ENCODE results near the gene SRR. TPM values are rescaled to one million over a fixed set of nuclear protein-coding genes. Genes with fewer than 3 reads are reported as not detected.

The SRR gene
- total RNA-seq, 2 donors from 2014 or later: 20.9 to 26.8 TPM

DNA sequence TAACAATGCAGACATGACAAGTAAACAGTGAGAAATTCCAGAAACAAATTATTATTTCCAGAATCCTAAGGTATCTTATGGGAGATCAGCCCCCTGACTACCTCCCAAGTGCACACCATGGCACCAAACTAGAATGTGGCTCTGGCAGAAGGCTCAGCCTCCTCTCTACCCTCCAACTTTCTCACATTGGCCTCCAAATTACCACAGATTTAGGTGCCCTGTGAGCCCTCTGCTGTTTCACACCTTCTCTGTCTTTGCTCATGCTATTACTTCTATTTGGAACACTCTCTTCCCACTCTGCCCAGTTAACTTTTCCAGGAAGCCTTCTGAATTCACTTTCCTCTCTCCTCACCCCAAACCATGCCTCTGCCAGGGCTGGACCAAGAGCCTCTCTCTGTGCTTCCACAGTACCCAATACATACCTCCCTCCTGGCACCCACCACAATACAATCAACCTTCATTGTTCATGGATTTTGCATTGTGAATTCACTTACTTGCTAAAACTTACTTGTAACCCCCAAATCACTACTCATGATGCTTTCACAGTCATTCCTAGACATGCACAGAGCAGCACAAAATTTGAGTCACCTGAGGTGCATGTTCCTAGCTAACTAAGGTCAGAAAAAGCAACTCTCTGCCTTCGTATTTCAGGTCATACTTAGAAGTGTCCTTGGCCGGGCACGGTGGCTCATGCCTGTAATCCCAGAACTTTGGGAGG lies 31.6 kb upstream of the SRR start:
- Mint-ChIP-seq H3K27ac (peak overlapping the region; percentile 92), H3K27me3 (ENCODE audit: low read depth) (no peaks in the 10 kb centered on the region), H3K4me1 (ENCODE audit: low read depth) (peaks cover 86% of the 10 kb centered on the region), H3K9me3 (no peaks in the 10 kb centered on the region), H3K36me3 (ENCODE audit: insufficient read depth in 2 of 2) (peaks cover 5 to 15% of the 10 kb centered on the region in 2 donors), H3K4me3 (peak overlapping the region; percentile 78)
- peak; percentile 47 to 48 for DNase-seq
- ATAC-seq (replicated peaks in 1 of 2): peak; percentile 91 to 95

DNA sequence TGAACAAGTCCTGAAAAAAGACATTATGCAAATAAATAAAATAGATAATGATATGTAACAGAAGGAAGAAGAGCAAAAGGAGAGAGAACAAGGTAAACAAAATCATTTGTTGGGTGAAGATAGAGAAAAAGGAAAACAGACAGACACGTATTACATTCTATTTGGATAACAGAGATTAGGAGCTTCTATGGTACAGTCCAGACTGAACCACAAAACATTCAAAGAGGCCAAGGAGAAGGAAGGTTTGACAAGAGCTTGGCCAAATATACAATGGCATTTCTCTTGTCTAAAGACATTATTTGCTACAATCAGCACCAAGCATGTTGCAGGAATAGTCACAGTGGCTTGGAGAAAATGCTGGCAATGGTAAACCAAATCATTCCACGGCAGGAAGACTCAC lies 29.3 kb upstream of the SRR start:
- H3K4me3 Mint-ChIP-seq: no peak overlapping the region
- no peaks in the 10 kb centered on the region for H3K9me3 Mint-ChIP-seq
- no peaks in the 10 kb centered on the region for H3K27me3 Mint-ChIP-seq (ENCODE audit: low read depth)
- no peak for ATAC-seq (replicated peaks in 1 of 2)
- no peak for DNase-seq
- H3K36me3 Mint-ChIP-seq (ENCODE audit: insufficient read depth in 2 of 2): peaks cover 1 to 15% of the 10 kb centered on the region in 2 donors
- H3K4me1 Mint-ChIP-seq (ENCODE audit: low read depth): peaks cover 71% of the 10 kb centered on the region
- no peak overlapping the region for H3K27ac Mint-ChIP-seq

- H3K36me3 Mint-ChIP-seq (ENCODE audit: insufficient read depth in 2 of 2): peaks cover 6 to 13% of the 10 kb centered on the region in 2 donors
- no peak for DNase-seq
- peak; percentile 16 to 40 for ATAC-seq (replicated peaks in 1 of 2)
These were observed 28.0 kb upstream of the SRR start for GRCh38 chr17:2275722-2276121.

DNA sequence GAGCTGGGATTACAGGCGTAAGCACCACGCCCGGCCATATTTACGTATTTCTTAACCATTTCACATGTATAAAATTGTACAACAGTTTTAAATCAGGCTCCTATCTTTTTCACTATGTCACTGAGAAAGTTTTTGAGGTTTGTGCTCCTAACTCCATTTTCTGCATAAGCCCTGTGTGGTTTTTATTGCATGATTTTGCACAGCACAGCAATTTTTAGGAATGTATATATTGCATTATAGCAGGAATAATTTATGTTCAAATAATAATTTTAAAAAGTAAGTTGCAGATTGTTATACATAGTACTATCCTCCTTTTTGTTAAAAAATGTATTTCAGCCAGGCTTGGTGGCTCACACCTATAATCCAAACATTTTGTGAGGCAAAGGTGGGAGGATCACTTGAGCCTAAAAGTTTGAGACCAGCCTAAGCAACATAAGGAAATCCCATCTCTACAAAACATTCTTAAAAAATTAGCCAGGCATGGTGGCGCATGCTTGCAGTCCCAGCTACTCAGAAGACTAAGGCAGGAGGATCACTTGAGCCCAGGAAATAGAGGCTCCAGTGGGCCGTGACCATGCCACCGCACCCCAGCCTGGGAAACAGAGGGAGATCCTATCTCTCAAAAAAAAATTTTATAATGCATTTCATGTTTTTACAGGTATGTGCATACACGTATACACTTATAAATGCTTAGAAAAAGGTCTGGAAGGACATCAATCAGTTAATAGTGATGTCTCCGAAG lies 26.1 kb upstream of the SRR start:
- peaks cover 12 to 23% of the 10 kb centered on the region in 2 donors for H3K36me3 Mint-ChIP-seq (ENCODE audit: insufficient read depth in 2 of 2)
- peaks cover 67% of the 10 kb centered on the region for H3K4me1 Mint-ChIP-seq (ENCODE audit: low read depth)
- H3K27ac Mint-ChIP-seq: no peak overlapping the region

More at GRCh38 chr17:2275722-2276121, 28.0 kb upstream of the SRR start:
- Mint-ChIP-seq H3K9me3 (no peaks in the 10 kb centered on the region), H3K4me3 (peak overlapping the region; percentile 20 to 31), H3K27ac (no peak overlapping the region), H3K4me1 (ENCODE audit: low read depth) (peaks cover 63% of the 10 kb centered on the region), H3K27me3 (ENCODE audit: low read depth) (no peaks in the 10 kb centered on the region)

DNA sequence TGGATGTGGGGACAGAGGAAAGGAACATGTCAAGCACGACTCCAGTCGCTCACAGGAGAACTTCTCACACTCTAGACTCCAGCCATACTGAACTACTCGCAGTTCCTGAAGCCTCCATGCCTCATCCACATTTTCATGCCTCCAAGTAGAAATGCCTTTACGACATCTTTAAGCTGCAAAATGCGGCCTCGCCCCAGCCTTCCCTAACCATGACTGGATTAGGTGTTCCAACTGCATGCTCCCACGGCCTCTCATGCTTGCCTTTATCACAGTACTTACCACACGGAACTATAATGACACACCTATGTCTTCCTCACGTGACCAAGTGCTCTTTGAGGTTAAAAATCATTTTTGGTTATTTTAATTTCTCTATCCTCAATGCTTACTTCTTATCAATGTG lies 24.0 kb upstream of the SRR start:
- Mint-ChIP-seq H3K9me3 (no peaks in the 10 kb centered on the region), H3K27ac (peak overlapping the region; percentile 75), H3K4me3 (peak overlapping the region in 1 of 2 donors; percentile 46), H3K27me3 (ENCODE audit: low read depth) (no peaks in the 10 kb centered on the region), H3K4me1 (ENCODE audit: low read depth) (peaks cover 55% of the 10 kb centered on the region), H3K36me3 (ENCODE audit: insufficient read depth in 2 of 2) (peaks cover 12 to 29% of the 10 kb centered on the region in 2 donors)
- DNase-seq (no peak), ATAC-seq (replicated peaks in 1 of 2) (no peak)

More for the DNA sequence above, 26.1 kb upstream of the SRR start:
- Mint-ChIP-seq H3K4me3 (no peak overlapping the region), H3K9me3 (no peaks in the 10 kb centered on the region), H3K27me3 (ENCODE audit: low read depth) (no peaks in the 10 kb centered on the region)
- DNase-seq: no peak
- ATAC-seq (replicated peaks in 1 of 2): no peak

GRCh38 chr17:2282297-2282873 lies 21.4 kb upstream of the SRR start:
- peaks cover 11 to 29% of the 10 kb centered on the region in 2 donors for H3K36me3 Mint-ChIP-seq (ENCODE audit: insufficient read depth in 2 of 2)
- no peaks in the 10 kb centered on the region for H3K27me3 Mint-ChIP-seq (ENCODE audit: low read depth)
- peak overlapping the region in 1 of 2 donors; percentile 4 for H3K4me3 Mint-ChIP-seq
- ATAC-seq (replicated peaks in 1 of 2) (peak; percentile 49 to 69), DNase-seq (no peak)
- peaks cover 34% of the 10 kb centered on the region for H3K4me1 Mint-ChIP-seq (ENCODE audit: low read depth)
- H3K27ac Mint-ChIP-seq: peak overlapping the region; percentile 59
- no peaks in the 10 kb centered on the region for H3K9me3 Mint-ChIP-seq

DNA sequence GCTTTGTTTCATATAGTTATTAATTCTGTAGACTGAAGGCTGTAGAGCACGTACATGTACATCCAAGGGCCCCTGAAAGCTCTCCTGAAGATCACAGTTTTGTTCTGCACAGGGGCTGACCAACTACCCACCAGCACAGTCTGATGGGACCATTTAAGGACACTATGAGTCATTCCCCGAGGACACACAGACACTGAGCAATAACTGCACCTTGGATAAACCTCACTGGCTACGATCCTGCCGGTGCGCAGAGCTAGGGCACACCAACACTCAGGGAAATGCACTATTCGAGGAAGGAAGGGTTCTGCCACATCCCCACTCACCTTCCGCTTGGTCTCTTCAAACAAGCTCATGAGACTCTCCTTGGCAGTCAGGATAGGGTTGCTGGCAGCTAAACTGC lies 20.4 kb upstream of the SRR start:
- no peaks in the 10 kb centered on the region for H3K27me3 Mint-ChIP-seq (ENCODE audit: low read depth)
- H3K4me1 Mint-ChIP-seq (ENCODE audit: low read depth): peaks cover 34% of the 10 kb centered on the region
- no peak overlapping the region for H3K4me3 Mint-ChIP-seq
- H3K27ac Mint-ChIP-seq: no peak overlapping the region
- ATAC-seq (replicated peaks in 1 of 2) (no peak), DNase-seq (no peak)
- H3K36me3 Mint-ChIP-seq (ENCODE audit: insufficient read depth in 2 of 2): peaks cover 14 to 29% of the 10 kb centered on the region in 2 donors
- H3K9me3 Mint-ChIP-seq: no peaks in the 10 kb centered on the region

DNA sequence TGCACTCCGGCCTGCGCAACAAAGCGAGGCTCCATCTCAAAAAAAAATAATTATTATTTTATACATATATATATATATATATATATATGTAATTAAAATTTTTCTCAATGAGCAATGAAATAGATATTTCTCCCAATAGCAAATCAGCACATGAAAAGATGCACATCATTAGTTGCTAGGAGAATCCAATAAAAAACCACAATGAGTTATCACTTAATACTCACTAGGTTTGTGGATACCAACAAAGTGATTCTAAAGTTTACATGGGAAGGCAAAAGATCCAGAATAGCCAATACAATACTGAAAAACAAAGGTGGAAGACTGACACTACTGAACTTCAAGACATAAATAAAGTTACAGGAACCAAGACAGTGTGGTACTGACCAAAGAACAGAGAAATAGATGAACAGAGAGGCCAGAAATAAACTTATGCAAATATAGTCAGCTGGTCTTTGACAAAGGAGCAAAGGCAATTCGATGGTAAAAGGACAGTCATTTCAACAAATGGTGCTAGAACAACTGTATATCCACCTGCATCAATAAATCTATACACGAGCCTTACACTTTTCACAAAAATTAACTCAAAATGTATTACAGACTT lies 13.8 kb upstream of the SRR start:
- DNase-seq: no peak
- Mint-ChIP-seq H3K9me3 (no peaks in the 10 kb centered on the region), H3K4me1 (ENCODE audit: low read depth) (peaks cover 6% of the 10 kb centered on the region), H3K27ac (no peak overlapping the region), H3K36me3 (ENCODE audit: insufficient read depth in 2 of 2) (peaks cover 14 to 18% of the 10 kb centered on the region in 2 donors), H3K27me3 (ENCODE audit: low read depth) (no peaks in the 10 kb centered on the region), H3K4me3 (no peak overlapping the region)
- no peak for ATAC-seq (replicated peaks in 1 of 2)

DNA sequence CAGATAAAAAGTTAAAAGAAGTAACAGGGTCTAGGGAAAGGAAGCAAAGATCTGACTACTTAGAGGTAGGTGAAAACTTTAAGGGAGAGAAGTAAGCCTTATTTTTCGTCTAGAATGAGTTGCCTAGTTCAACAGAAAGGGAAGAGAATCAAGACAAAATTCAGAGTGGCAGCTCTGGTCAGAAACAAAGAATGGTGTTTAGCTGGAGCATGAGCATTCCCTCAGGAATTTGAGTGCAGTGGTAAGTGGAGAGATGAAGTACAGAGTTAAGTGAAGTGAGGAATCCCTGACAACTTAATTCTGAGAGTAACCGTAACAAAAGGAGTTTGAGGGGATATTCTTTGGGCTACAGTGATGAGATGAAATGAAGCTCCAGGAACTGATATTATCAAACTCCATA lies 11.7 kb upstream of the SRR start:
- Mint-ChIP-seq H3K4me1 (ENCODE audit: low read depth) (peaks cover 22% of the 10 kb centered on the region), H3K4me3 (no peak overlapping the region), H3K36me3 (ENCODE audit: insufficient read depth in 2 of 2) (peaks cover 20 to 28% of the 10 kb centered on the region in 2 donors), H3K9me3 (no peaks in the 10 kb centered on the region), H3K27me3 (ENCODE audit: low read depth) (no peaks in the 10 kb centered on the region), H3K27ac (no peak overlapping the region)
- DNase-seq (no peak), ATAC-seq (replicated peaks in 1 of 2) (no peak)

DNA sequence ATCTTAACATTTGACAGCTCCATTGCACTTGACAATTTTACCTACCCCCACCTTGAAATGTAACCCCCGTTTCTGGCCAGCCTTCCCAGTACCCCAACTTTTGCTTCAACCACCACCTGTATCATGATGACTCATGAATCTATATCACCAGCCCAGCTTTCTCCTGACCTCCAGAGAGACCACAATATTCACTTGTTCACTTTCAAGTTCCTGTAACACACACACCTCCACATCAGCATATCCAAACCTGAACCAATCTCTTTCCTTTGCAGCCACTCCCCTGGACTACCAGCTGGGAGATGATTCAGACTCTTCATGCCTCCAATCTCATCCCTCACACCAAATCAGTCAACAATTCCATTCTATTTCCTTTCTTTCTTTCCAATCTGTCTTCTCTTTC lies 8.2 kb upstream of the SRR start:
- DNase-seq (no peak), ATAC-seq (replicated peaks in 1 of 2) (peak; percentile 73 to 74)
- H3K4me1 Mint-ChIP-seq (ENCODE audit: low read depth): peaks cover 32% of the 10 kb centered on the region
- H3K27ac Mint-ChIP-seq: peak overlapping the region; percentile 4
- H3K9me3 Mint-ChIP-seq: no peaks in the 10 kb centered on the region
- peaks cover 17 to 37% of the 10 kb centered on the region in 2 donors for H3K36me3 Mint-ChIP-seq (ENCODE audit: insufficient read depth in 2 of 2)
- peak overlapping the region; percentile 24 to 37 for H3K4me3 Mint-ChIP-seq
- H3K27me3 Mint-ChIP-seq (ENCODE audit: low read depth): no peaks in the 10 kb centered on the region

- Mint-ChIP-seq H3K4me3 (no peak overlapping the region), H3K9me3 (no peaks in the 10 kb centered on the region), H3K36me3 (ENCODE audit: insufficient read depth in 2 of 2) (peaks cover 14 to 30% of the 10 kb centered on the region in 2 donors), H3K4me1 (ENCODE audit: low read depth) (peaks cover 47% of the 10 kb centered on the region), H3K27me3 (ENCODE audit: low read depth) (no peaks in the 10 kb centered on the region), H3K27ac (no peak overlapping the region)
- no peak for DNase-seq
- ATAC-seq (replicated peaks in 1 of 2): no peak
These were observed 6.7 kb upstream of the SRR start for GRCh38 chr17:2297023-2297422.

GRCh38 chr17:2299136-2299535 lies 4.6 kb upstream of the SRR start:
- ATAC-seq (replicated peaks in 1 of 2) (no peak), DNase-seq (no peak)
- Mint-ChIP-seq H3K4me3 (no peak overlapping the region), H3K4me1 (ENCODE audit: low read depth) (peaks cover 54% of the 10 kb centered on the region), H3K36me3 (ENCODE audit: insufficient read depth in 2 of 2) (peaks cover 12 to 28% of the 10 kb centered on the region in 2 donors), H3K9me3 (no peaks in the 10 kb centered on the region), H3K27ac (no peak overlapping the region), H3K27me3 (ENCODE audit: low read depth) (no peaks in the 10 kb centered on the region)

DNA sequence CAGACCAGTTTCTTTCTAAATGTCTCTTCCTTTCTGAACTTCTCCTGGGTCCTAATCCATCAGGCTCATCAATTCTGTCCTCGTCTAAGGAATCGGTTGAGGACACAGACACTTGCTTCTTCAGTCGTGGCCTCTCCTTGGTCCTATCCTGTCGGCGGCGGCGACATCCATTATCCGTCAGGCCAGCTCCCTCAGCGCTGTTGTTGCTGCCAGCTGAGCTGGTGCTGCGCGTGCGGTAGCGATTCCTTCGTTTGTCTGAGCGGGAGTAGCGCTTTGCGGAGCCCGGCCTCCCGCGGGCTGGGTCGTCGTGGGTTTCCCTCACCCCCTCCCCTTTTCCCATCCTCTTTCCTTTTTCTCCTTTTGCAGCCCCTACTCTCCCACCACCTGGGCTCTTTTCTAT lies 4.0 kb upstream of the SRR start:
- DNase-seq: no peak
- H3K4me3 Mint-ChIP-seq: peak overlapping the region in 1 of 2 donors; percentile 4
- no peaks in the 10 kb centered on the region for H3K27me3 Mint-ChIP-seq (ENCODE audit: low read depth)
- peaks cover 53% of the 10 kb centered on the region for H3K4me1 Mint-ChIP-seq (ENCODE audit: low read depth)
- no peaks in the 10 kb centered on the region for H3K9me3 Mint-ChIP-seq
- H3K27ac Mint-ChIP-seq: no peak overlapping the region
- peaks cover 9 to 26% of the 10 kb centered on the region in 2 donors for H3K36me3 Mint-ChIP-seq (ENCODE audit: insufficient read depth in 2 of 2)
- no peak for ATAC-seq (replicated peaks in 1 of 2)
